ENCODE measurements around the gene PLPP1.

The PLPP1 gene

DNA sequence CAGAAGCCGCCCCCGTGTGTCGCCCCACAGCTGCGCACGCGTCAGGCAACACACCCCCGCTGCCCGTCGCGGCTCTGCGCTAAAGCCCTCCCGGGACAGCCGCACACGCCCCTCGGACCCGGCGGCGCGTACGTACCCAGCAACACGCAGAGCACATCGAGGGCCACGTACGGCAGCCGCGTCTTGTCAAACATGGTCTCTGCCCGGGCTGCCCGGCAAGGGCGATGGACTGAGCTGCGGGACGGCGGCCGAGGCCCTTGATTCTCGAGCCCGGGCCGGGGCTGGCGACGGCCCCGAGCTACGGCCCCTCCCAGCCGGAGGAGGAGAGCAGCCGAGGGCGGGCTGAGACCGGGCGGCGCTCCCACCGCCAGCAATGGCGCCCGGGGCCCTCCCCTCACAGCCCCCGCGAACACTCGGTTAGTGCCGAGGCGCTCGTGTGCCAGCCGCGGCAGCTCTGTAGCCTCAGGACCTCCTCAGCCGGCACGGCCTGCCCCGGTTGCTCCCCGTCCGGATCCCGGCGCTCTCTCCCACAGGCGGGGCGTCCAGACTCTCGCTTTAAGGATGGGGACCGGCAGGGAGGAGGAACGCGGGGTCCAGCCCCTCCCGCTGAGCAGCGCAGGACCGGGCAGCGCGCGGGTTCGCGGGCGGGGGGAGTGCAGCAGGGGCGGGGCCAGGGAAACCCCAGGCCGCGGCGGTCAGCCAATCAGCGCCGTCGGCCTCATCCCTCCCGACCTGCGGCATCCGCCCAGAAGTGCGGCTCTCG is at the start of gene PLPP1:
Gene PLPP1, minus strand, starts transcription at position 529 of the 763 bp plus-strand sequence. Its CDS starts 335 bp downstream, at position 194.
- DNase-seq: peak; percentile 67 to 74
- TF ChIP-seq POLR2A (IDR thresholded peaks at IDR 0.05; ENCODE audit: low read length): no peak
- TF ChIP-seq GATA1 (IDR thresholded peaks at IDR 0.05; ENCODE audit: low read depth, low read length): no peak

DNA sequence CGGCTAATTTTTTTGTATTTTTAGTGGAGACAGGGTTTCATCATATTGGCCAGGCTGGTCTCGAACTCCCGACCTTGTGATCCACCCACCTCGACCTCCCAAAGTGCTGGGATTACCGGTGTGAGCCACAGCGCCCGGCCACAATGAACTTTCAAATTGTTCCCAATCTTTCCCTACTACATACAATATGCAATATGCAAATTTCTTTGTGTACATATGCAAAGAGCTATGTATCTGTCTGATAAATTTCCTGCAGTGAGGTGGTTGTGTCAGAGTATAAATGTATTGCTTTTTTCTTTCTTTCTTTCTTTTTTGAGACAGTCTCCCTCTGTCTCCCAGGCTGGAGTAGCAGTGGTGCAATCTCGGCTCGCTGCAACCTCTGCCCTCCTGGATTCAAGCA is 48.8 kb upstream of the PLPP1 start:
- TF ChIP-seq POLR2A (IDR thresholded peaks at IDR 0.05; ENCODE audit: low read length) (no peak), GATA1 (IDR thresholded peaks at IDR 0.05; ENCODE audit: low read depth, low read length) (no peak)
- no peak for DNase-seq

DNA sequence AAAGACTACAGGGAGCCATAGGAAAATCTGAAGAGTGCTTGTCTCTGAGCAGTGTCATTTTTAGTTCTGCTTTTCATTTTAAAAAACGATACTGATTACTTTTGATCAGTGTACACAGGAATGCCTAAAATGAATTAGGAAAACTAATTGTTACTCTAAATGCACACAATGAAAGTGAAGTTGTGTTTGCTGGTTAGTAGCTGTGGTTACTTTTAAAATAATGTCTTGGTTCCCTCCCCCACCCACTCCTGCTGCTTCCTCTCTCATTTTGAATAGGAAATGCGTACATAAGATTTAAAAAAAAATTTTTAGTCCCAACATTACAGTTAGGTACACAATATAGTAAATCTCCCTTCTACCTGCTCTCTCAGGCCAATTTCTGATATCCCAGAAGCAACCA is 47.5 kb upstream of the PLPP1 start:
- DNase-seq: no peak
- TF ChIP-seq POLR2A (IDR thresholded peaks at IDR 0.05; ENCODE audit: low read length) (no peak), GATA1 (IDR thresholded peaks at IDR 0.05; ENCODE audit: low read depth, low read length) (no peak)

DNA sequence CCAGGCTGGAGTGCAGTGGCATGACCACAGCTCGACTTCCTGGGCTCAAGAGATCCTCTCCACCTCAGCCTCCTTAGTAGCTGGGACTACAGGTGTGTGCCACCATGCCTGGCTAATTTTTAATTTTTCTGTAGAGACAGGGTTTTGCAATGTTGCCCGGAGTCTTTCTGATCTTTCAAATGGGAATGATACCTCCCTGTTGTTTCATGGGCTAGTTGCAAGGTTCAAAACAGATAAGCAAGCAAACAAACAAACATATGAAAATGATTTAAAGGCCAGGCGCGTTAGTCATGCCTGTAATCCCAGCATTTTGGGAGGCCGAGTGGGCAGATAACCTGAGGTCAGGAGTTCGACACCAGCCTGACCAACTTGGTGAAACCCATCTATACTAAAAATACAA is 45.3 kb upstream of the PLPP1 start:
- DNase-seq: no peak
- TF ChIP-seq GATA1 (IDR thresholded peaks at IDR 0.05; ENCODE audit: low read depth, low read length) (no peak), POLR2A (IDR thresholded peaks at IDR 0.05; ENCODE audit: low read length) (no peak)

DNA sequence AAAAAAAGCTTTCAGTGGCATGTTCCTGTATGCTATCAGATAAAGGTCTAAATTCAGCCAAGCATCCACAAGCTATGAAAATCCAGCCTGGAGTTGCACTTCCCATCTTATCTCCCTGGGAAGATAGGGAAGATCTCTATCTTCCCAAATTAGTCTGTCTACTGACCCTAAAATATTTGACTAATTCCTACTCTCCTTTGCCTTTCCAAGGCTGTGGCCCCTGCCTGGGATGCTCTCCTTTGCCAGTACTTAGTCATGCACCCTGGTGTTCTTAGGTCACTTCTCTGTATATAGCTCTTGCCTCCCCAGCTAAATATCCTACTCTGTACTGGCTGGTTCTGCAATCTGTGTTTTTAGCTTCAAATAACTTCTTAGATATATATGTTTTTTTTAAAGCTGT is 44.0 kb upstream of the PLPP1 start:
- TF ChIP-seq GATA1 (IDR thresholded peaks at IDR 0.05; ENCODE audit: low read depth, low read length) (no peak), POLR2A (IDR thresholded peaks at IDR 0.05; ENCODE audit: low read length) (no peak)
- DNase-seq: no peak

DNA sequence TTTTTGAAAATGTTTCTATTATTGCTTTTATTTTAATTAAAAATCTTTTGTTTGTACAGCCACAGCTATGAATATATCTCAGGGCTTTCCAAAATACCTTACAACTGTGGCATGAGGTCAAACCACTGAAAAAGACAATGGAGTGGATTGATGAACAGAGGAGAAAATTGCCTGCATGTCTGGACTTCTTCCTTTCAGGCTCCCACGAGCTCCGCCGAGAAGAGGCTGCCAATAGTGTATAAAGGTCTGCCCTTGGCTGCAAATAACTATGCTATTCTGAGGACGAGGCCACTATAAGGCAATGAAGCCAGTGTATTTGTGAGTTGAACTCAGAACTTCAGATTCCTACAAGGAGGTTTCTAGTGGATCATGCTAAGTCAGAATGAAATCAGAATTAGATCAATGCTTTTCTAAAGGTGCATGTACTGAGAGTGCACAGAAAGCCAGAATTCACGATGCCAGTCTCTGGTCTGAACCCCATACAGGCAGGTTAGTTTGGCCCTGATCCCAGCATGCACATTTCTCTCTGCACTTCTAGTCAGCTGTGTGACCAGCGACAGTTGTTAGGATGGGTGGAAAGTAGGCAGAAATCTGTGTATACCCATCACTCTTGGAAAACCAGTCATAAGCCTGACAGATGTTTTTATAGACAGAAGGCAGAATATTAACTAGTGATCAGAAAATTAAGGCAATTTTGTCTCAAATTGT is 42.7 kb upstream of the PLPP1 start:
- DNase-seq: no peak
- no peak for TF ChIP-seq GATA1 (IDR thresholded peaks at IDR 0.05; ENCODE audit: low read depth, low read length)
- TF ChIP-seq POLR2A (IDR thresholded peaks at IDR 0.05; ENCODE audit: low read length): no peak

DNA sequence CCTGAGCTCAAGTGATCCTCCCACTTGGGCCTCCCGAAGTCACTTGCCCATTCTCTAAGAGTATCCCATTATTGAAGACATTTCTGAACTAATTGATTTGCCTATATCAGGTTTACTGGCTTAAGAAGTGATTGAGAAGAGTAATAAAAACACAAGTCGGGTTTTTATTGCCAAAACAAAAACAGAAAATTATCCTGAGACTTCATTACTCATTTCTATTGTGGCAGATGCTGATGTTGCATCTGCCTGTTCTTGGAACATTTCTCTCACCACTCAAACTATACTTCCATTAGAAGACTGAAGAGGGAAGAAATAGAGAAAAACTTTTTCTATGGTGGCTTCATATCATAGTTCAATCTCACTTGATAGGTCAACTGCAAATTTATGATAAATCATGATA is 41.9 kb upstream of the PLPP1 start:
- TF ChIP-seq GATA1 (IDR thresholded peaks at IDR 0.05; ENCODE audit: low read depth, low read length) (no peak), POLR2A (IDR thresholded peaks at IDR 0.05; ENCODE audit: low read length) (no peak)
- no peak for DNase-seq

DNA sequence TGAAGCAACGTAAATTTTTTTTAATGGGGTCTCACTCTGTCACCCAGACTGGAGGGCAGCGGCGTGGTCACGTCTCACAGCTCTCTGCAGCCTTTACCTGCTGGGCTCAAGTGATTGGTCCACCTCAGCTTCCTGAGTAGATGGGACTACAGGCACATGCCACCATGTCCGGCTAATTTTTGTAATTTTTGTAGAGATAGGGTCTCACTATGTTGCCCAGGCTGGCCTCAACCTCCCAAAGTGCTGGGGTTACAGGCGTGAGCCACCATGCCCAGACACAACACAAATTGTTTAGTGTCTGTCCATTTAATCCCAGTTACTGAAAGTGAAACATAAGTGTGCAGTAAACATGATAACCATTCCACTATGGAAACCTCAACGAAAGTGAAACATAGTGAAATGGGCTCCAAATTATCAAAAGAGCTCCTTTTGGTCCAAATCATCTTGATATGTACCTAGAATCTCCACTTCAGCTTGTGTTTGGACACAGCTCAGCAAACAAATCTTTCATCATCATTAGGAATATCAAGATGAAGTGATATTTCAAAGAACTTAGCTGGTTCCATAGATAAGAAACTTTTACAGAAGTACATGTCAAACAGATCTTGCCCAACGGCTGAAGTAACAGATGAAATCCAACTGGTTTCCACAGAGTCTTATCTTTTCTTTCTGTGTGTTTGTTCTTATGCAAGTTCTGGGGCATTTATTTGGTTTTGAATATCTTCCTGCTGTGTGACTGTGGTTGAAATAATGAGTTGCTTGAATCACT is 41.2 kb upstream of the PLPP1 start:
- DNase-seq: peak; percentile 20 to 51
- TF ChIP-seq GATA1 (IDR thresholded peaks at IDR 0.05; ENCODE audit: low read depth, low read length) (no peak), POLR2A (IDR thresholded peaks at IDR 0.05; ENCODE audit: low read length) (no peak)

DNA sequence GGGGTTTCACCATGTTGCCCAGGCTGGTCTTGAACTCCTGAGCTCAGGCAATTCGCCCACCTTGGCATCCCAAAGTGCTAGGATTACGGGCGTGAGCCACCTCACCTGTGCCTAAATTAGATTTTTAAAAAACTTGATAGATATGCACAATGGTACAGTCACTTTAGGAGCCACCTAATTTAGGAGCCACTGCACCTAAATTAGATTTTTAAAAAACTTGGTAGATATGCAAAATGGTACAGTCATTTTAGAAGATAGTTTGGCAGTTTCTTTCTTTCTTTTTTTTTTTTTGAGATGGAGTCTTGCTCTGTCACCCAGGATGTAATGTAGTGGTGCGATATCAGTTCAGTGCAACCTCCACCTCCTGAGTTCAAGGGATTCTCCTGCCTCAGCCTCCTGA is 37.8 kb upstream of the PLPP1 start:
- no peak for DNase-seq
- TF ChIP-seq POLR2A (IDR thresholded peaks at IDR 0.05; ENCODE audit: low read length) (no peak), GATA1 (IDR thresholded peaks at IDR 0.05; ENCODE audit: low read depth, low read length) (no peak)

DNA sequence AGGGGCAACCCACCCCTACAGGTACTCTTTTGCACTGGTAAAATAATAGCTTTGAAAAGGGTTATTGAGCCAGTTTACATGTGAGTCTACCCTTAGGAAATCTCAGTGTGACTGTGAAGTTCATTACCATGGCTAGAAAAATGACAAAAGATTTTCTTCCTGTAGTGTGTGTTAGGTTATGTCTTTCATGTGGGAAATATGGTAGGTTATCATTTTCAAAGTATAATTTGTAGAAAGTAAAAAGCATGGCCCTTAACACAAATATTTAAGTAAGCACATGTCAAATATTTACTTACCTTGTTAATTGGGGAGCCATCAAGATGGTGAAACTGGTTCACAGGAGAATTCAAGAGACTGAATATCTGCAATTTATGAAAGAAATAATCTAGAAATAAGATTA is 37.3 kb upstream of the PLPP1 start:
- no peak for TF ChIP-seq POLR2A (IDR thresholded peaks at IDR 0.05; ENCODE audit: low read length)
- TF ChIP-seq GATA1 (IDR thresholded peaks at IDR 0.05; ENCODE audit: low read depth, low read length): no peak
- no peak for DNase-seq

DNA sequence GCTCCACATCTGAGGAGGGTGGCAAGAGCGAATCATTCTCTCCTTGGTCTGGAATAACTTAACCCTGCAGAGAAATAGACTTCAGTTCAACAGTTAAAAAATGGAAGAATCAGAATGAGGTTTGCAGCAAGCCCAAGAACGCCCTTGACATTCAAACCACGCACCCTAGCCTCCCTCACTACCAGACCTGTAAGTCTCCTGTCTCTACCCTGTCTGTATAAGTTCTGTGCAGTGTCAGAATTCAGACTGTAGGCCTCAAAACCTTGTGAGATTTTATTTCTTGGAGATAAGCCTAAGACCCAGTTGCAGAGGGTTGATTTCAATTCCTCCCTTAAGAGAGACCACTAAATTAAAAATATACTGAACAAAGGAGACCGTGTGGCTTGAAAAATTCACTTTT is 35.8 kb upstream of the PLPP1 start:
- TF ChIP-seq POLR2A (IDR thresholded peaks at IDR 0.05; ENCODE audit: low read length) (no peak), GATA1 (IDR thresholded peaks at IDR 0.05; ENCODE audit: low read depth, low read length) (no peak)

DNA sequence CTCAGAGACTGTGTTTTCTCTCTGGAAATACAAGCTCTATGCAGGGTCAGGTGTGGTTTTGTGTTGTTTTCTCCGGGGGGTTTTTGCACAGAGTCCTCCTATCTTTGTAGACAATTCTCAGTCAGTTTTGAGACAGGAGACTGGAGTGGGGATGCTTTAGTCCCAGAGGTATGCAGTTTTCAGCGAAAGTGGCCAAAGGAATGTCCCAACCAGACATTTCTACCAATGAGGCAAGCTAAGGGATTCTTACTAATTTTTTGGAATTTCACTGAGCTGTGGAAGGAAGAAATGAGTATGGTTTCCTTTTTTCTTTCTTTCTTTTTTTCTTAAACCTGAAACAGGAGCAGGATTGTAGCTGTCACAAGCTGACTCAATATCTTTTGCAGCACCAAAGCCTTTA is 35.3 kb upstream of the PLPP1 start:
- TF ChIP-seq POLR2A (IDR thresholded peaks at IDR 0.05; ENCODE audit: low read length) (no peak), GATA1 (IDR thresholded peaks at IDR 0.05; ENCODE audit: low read depth, low read length) (no peak)
- no peak for DNase-seq

More for the DNA sequence above, 35.8 kb upstream of the PLPP1 start:
- no peak for DNase-seq

DNA sequence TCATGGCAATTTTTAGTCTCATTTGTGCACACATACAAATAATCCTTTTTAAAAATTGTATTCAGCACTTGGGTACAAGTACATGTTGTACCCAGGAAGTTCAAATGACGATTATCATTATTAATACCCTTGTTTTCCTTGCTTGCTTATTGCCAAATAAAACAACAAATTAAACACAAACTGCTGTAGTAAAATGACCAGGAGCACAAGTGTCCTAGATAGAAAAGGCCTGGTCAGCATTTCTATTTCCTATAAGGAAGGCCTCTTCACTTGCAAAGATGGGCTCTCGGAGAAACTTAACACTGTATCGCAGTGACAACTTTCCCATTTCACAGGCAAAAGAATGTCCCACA is 34.7 kb upstream of the PLPP1 start:
- DNase-seq: no peak
- TF ChIP-seq POLR2A (IDR thresholded peaks at IDR 0.05; ENCODE audit: low read length) (no peak), GATA1 (IDR thresholded peaks at IDR 0.05; ENCODE audit: low read depth, low read length) (no peak)
